Measurements from ENCODE around the gene TMEM222.
"Not testable (repeated sequence)": the region's sequence is repeated elsewhere in the genome, so short reads cannot be mapped to it uniquely, and the experiment has no call there.

TMEM222 gene

GRCh38 chr1:27380766-27381733, 59.1 kb downstream of the TMEM222 start:
- no peak for DNase-seq

- DNase-seq = no peak
These were observed 60.2 kb downstream of the TMEM222 start for GRCh38 chr1:27381969-27382762.

GRCh38 chr1:27383039-27383605, 61.2 kb downstream of the TMEM222 start, which contains the start of gene CD164L2:
CD164L2 (minus strand) TSS chr1:27383333; CDS start chr1:27383239, 94 bp downstream.
- DNase-seq = no peak

- DNase-seq = no peak
These were observed 61.7 kb downstream of the TMEM222 start for GRCh38 chr1:27383661-27384060.

- not testable (repeated sequence) for DNase-seq
These were observed 62.8 kb downstream of the TMEM222 start for GRCh38 chr1:27384797-27385196.
